Measurements from ENCODE around the gene HOXC6. TPM values are rescaled to one million over a fixed set of nuclear protein-coding genes. Genes with fewer than 3 reads are reported as not detected.

HOXC6 gene
- total and polyA plus RNA-seq, 9 of the 15 experiments (the other 6 are each of a cell fraction or from before 2014, with no cell fraction given): 0.06 to 4.0 (median 1.4) TPM

- TF ChIP-seq E2F1 (CRISPR knock-in tag; IDR thresholded peaks at IDR 0.05) (no peak), RBM25 (IDR thresholded peaks at IDR 0.05; ENCODE audit: low read depth, low read length, severe bottlenecking) (no peak), ZNF354B (CRISPR knock-in tag; IDR thresholded peaks at IDR 0.05) (no peak), SMARCE1 (IDR thresholded peaks at IDR 0.05) (no peak), TCF7 (IDR thresholded peaks at IDR 0.05; ENCODE audit: borderline replicate concordance) (no peak), ZNF586 (CRISPR knock-in tag; conservative IDR thresholded peaks at IDR 0.05) (no peak), ZBTB43 (CRISPR knock-in tag; IDR thresholded peaks at IDR 0.05) (no peak), ELK1 (CRISPR knock-in tag; IDR thresholded peaks at IDR 0.05) (no peak), ZNF717 (CRISPR knock-in tag; IDR thresholded peaks at IDR 0.05) (no peak), BHLHE40 (IDR thresholded peaks at IDR 0.05; ENCODE audit: low read length) (no peak), ZBTB34 (CRISPR knock-in tag; IDR thresholded peaks at IDR 0.05) (no peak), NR2F6 (CRISPR knock-in tag; IDR thresholded peaks at IDR 0.05) (no peak), SIN3A (IDR thresholded peaks at IDR 0.05; ENCODE audit: borderline replicate concordance in 2 of 2, control insufficient read depth in 1 of 2, low read depth in 2 of 2, low read length in 2 of 2) (no peak; a peak in 1 of 4 replicates), TAF9B (IDR thresholded peaks at IDR 0.05; ENCODE audit: partially characterized antibody) (peak; percentile 70), RBM15 (IDR thresholded peaks at IDR 0.05; ENCODE audit: insufficient read depth, low read length) (no peak), ZNF696 (CRISPR knock-in tag; conservative IDR thresholded peaks at IDR 0.05) (no peak), ZNF280A (IDR thresholded peaks at IDR 0.05; ENCODE audit: low read depth, partially characterized antibody) (no peak), FOXA1 (IDR thresholded peaks at IDR 0.05; ENCODE audit: borderline replicate concordance) (no peak), XRCC5 (IDR thresholded peaks at IDR 0.05; ENCODE audit: low read depth, low read length) (no peak), MITF (IDR thresholded peaks at IDR 0.05) (no peak)
These were observed 28.6 kb upstream of the HOXC6 start (continued) for GRCh38 chr12:53999559-54000115.
